ENCODE results near the gene SLC25A45.

SLC25A45 gene

DNA sequence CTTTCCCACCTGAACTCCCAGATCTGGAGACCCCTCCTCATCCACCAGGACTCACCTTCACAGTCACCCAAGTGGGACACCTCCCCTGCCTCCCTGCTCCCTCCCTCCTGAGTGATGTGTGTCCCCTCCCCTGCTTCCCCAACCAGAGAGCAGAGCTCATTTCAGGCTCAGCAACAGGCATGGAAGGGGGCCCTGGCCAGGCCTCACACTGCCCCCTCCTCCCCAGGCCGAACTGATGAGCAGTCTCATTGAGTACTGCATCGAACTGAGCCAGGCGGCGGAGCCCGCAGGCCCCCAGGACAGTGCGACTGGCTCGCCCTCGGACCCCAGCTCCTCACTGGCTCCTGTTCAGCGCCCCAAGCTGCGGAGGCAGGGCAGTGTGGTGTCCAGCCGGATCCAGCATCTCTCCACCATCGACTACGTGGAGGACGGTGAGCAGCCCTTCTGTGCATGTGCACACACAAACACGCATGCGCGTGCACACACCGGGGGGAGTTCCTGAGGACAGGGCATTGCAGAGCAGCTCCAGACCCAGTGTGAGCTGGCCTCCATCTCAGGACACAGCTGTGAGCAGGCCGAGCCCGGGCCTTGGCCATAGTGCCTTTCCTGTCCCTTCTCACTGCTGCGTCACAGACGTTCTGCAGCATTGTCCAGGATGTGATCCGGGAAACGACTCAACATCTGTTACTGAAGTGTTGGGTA, 22.3 kb upstream of the SLC25A45 start:
- DNase-seq = no peak

DNA sequence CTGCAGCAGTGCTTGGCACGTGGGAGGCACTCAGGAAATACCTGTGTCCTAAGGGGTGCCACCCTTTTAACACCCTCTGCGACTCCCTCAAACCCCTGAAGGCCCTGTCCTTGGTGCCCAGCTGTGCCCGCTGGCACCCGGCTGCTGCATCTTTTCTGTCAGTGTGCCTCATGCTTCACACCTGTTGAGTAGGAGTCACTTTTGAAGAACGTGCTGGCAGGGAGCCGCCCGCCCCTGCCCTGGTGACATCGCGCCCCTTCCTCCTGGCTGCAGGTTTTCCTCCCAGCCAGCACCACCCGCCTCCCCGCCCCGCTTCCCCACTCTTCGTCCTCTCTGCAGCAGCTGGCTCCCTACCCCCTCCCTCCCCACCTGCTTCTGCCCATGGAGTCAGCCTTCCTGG, 21.8 kb upstream of the SLC25A45 start:
- DNase-seq = no peak

DNA sequence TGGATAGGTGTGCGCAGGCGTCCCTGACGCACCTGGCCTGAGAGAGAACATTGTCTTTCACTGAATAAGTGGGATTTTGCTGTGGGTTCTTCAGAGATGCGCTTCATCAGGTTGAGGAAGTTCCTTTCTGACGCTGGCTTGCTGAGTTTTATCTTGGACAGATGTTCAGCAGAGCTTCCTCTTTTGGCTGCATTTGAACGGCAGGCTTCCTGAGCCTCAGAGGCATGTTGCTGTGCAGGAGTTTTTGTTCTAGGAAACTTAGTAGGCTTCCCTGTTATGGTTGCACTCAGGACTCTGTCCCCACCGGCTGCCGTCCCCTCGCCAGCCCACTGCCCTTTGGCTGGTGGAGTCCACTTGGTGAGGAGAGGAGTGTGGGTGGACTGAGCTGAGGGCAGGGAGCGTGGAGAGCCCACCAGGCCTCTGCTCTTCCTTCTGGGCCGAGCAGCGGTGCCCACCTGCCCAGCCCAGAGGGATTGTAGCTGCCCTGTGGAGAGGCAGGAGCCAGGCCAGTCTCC, 21.2 kb upstream of the SLC25A45 start:
- DNase-seq = peak in 2 of 58 donors; percentile 13 to 37

DNA sequence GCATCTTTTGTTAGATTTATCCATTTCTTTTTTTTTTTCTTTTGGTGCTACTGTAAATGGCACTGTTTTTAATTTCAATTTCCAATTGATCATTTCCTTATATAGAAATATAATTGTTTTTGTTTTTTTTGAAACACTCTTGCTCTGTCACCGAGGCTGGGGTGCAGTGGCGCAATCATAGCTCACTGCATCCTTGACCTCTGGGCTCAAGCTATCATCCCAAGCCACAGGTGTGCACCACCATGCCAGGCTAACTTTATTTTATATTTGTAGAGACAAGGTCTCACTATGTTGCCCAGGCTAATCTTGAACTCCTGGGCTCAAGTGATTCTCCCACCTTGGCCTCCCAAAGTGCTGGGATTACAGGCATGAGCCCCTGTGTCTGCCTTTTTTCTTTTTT, 20.3 kb upstream of the SLC25A45 start:
- no peak for DNase-seq

DNA sequence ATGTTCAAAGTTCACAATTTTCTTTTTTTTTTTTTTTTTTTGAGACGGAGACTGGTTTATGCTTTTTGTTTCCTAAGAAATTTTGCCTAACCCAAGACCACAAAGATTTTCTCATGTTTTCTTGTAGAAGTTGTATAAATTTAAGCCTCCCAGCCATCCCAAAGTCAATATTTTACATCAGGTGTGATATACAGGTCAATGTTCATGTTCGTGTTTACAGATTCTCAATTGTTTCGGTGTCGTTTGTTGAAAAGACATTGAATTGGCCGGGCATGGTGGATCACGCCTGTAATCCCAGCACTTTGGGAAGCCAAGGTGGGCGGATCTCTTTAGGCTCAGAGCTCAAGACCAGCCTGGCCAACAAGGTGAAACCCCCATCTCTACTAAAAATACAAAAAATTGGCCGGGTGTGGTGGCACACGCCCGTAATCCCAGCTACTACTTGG, 19.4 kb upstream of the SLC25A45 start:
- no peak for DNase-seq

DNA sequence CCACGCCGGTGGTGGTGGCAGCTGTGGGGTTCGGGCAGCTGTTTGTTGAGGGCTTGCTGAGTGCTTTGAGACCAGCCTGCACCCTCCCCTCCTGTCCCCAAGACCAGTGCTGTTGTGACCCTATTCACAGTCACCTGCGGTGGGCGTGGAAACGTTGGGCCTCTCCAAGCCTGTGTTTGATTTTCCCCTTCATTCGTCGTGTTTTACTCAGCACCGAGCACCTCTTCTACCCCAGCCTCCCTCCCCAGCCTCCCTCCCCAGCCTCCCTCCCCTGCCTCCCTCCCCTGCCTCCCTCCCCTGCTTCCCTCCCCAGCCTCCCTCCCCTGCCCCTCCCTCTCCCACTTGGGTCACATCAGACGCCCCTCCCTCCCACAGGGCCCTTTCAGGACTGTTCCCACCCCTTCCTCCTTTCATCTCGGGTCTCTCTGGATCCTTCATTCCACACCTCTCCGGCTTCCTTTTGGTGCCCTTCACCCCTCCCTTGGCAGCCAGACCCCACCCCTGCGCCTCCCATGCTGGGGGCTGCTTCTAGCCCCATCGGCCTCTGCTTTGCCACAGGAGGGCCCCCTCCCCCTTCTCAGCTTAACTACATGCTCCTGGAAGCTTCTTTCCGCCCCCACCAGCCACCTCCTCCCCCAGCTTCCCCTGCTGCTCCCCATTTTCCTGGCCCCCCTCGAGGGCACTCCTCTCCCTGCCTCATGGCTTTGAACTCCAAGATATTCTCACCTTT, 18.8 kb upstream of the SLC25A45 start:
- no peak for DNase-seq

DNA sequence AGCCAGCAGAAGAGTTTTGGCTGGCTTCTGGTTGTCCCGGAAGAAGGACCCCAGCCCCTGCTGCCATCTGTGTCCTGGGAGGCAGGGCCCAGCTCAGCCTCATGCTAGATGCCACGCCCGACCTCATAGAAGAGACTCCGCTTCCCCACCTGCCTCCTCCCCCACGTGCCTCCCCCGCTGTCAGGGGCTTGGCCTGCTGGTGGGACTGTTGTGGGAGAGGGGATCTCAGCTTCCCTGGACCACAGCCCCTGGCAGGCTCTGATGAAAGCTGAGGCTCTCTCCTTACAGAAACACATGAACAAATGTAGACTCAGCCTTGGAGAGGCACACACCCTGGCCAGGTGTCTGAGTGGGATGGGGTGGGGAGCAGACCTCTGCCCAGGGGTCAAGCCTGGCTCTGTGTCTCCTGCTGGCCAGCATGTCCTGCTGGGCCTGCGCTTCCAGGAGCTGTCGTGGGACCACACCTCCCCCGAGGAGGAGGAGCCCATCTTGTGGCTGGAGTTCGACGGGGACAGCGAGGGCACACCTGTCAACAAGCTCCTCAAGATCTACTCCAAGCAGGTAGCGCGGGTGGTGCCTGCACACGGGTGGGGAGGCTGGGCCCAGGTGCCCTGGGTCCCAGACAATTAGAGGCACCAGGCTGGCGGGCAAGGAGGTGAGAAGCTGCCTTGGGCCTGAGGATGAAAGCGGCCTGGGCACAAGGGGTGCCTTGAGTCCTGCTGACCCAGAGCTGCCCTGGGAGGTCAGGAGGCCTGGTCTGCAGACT, 18.0 kb upstream of the SLC25A45 start:
- no peak for DNase-seq

DNA sequence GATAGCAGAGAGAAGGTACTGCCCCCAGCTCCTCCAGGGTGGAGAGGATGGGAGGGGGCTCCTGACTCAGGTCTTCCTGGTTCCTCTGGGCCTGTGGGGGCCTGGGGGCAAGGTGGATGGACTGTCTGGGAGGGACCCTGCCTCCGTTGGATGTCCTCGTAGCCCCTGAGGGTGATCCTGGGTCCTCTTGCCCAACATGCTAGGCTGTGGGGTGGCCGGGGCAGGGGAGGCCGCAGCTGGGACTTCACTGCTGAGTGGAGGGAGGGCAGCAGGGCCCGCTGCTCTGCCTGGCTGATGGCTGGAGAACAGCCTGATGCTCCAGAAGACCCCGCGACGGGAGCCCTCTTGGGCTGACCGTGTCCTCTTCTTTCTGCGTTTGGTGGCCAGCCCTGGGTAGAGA, 17.4 kb upstream of the SLC25A45 start:
- no peak for DNase-seq

DNA sequence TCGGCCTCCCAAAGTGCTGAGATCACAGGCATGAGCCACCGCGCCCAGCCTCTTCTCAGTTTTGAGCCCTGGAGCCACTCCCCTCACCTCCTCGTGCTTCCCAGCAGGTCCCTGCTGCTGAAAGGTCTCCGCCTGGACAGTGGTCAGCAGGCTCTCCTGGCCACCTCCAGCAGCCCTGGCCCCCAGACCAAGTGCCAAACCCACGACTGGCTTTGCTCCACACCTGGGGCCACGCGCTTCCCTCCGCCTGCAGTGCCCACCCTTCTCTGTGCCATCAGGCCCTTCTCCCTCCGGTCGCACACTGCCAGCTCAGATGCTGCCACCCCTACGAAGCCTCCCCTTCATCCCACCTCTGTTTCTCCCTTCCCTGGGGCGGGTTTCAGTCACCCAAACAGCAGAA, 16.8 kb upstream of the SLC25A45 start:
- DNase-seq = no peak

DNA sequence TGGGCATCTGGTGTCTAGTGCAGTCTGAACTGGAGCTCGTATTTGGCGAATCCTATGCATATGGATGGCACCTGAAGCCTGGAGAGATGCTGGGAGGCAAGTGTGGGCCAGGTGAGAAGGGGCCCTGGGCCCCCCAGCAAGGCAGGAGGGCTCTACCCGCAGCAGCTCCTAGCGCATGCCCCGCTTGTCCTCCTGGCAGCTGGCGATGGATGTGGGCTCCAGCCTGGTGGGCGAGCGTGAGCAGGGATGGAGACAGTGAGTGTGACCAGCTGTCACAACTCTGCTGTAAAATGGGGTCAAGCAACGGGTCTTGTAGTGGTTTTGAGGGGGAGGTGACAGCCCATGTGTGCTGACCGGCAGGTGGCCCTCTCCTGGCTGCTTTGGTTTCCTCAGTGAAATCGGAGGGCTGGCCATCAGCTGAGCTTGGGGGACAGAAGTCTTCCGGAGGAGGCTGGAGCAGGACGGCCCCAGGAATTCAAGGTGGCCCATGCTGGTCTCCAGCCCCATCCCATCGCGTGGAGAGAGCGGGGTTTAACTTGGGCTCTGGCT, 16.0 kb upstream of the SLC25A45 start:
- DNase-seq = peak in 1 of 58 donors; percentile 37

DNA sequence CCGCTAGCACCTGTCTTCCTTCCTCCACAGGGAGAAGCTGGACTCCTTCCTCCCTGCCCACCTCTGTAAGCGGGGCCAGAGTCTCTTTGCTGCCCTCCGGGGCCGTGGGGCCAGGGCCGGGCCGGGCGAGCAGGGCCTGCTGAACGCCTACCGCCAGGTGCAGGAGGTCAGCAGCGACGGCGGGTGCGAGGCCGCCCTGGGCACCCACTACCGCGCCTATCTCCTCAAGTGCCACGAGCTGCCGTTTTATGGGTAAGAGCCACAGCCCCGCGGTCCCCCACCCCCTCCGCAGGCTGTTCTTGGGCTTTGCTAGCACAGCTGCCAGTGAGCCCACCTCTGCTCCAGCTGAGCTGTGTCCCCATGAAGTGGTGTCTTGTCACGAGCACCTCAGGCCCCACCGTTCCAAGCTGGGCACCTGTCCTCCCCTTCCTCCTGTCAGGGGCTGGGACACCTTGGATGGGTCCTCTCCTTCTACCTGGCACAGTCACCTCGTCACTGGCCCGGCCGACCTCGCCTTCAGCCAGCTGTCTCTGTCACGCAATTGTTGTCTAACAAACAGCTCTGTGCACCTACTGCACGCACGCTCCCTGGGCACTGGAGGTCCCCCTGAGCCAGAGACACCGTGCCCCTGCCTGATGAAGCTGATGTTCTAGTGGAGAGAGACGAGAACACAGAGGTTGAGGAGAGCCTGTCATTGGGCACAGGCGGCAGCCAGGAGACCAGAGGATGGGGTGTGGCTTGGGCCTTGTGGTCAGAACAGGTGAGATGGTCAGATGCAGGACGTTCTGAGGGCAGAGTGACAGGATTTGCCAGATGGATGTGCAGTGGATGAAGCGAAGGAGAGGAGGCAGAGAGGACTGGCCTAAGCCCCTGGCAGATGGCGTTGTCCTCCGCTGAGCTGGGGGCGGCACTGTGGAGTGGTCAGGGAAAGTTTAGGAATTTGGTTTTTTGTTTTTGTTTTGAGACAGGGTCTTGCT, 14.6 kb upstream of the SLC25A45 start:
- DNase-seq = no peak

DNA sequence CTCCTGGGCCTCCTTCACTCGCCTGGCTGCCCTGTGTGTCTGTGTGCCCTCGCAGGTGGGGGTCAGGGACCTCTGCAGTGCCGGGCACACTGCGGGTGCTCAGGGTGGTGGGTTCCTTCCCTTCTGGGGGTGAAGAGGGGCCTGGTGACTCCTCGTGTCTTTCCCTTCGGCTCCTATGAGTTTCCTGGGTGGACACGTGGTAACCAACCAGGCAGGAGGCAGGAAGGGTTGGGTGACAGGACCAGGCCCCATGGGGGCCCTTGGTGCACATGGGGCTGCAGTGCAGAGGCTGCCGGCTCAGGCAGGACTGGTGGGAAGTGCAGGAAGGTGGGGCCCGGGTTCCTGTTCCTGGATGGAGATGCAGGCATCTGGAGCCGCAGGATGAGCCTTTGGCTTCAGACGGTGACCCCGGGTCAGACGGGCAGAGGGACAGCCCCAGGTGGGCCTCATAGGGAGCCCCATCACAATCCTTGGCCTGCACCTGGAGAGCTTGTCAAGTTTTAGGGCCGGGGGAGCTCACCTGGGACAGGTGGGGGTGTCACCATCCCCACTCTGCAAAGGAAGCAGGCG, 13.6 kb upstream of the SLC25A45 start:
- DNase-seq = no peak

DNA sequence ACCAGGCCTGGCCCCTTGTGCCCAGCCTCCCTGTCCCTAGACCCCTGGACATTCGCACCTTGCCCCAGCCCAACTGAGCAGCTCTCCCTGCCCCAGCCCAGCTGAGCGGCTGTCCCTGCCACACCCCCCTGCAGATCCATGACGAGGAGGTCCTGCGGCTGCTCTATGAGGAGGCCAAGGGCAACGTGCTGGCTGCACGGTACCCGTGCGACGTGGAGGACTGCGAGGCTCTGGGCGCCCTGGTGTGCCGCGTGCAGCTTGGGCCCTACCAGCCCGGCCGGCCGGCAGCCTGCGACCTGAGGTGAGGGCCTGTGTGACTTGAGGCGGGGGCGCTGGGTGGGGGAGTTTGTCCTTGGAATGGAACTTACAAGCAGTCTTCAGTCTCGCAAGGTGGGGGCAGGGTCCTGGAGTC, 11.7 kb upstream of the SLC25A45 start:
- DNase-seq = no peak

DNA sequence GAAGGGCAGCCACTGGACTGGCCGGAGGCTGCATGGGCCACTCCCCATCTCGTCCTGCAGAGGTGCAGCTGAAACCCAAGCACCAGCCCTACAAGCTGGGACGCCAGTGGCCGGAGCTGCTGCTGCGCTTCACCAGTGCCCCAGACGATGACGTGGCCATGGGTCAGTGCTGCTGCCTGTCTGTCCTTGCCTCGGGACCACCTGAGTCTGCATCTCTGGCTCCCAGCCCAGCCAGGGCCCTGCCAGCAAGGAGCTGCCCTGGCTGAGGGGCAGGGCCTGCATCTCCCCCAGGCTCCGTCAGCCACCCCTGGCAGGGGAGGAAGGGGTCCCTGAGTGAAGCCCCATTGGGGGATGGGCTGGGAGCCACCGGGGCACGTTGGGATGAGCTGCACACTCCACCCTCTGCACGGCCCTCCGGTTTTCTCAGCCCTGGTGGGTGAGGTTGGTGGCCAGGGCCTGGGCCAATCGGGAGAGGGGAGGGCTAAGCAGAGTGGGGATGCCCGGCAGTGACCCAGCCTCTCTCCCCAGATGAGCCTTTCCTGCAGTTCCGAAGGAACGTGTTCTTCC, 11.2 kb upstream of the SLC25A45 start:
- no peak for DNase-seq

DNA sequence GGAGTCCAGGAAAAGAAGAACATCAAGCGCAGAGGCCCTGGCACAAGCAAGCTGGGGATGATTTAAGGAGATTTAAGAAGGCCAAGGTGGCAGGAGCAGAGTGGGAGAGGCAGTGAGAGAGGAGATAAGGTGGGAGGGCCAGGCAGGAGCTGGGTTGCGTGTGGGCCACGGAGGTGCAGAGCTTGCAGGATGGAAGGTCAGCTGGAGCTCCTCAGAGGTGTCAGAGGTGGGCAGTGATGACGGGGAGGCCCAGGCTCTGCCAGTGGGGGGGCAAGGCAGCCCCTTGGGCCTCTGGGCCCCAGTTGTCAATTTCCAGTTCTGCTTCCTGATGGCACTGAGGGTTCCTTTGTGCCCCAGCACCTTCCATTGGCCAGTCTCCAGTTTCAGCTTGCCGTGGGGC, 10.5 kb upstream of the SLC25A45 start:
- DNase-seq = no peak

DNA sequence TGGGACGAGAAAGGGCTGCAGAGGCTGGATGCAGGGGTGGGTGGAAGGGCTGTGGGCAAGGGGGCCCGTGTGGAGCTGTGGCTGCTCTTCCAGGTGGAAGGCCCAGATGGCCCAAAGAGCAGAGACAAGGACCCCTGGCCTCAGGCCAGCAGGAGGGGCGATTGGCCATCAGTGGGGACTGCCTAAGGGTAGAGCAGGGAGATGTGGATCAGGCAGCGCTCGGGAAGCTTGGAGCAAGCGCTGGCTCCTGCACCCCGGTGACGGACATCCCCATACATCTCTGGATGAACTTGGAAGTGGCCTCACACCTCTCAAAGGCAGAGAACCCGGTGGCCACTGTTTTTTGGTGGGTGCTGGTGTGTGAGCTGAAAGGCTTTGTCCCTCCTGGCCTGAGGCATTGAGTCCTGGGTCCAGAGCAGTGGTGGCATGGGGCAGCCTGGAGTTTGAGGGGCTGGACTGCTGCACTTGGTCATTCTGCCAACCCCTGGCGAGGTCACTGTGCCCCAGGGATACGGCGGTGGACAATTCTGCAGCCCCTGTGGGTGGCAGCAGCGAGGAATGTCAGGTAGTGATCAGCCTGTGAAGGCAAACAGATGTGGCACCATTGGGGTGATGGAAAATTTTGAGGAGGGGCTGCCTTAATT, 9.9 kb upstream of the SLC25A45 start:
- no peak for DNase-seq

DNA sequence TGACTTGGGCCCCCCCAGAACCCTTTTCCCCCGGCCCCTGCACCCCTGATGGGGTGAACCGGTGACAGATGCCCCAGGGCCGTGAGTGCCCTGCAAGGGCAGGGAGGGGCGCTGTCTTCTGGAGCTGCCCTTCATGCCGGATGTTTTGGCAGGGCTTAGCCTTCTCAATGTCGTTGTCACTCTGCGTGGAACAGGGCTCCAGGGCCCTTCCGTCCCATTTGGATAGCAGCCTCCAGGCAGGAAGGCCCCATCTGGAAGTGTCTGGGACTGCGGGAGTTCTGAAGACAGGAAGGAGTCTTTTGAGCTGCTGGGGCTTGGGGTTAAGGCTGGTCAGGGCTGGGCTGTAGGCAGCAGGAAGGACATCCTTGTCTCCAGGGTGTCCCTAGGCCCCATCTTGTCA, 8.6 kb upstream of the SLC25A45 start:
- peak in 1 of 58 donors; percentile 11 for DNase-seq

DNA sequence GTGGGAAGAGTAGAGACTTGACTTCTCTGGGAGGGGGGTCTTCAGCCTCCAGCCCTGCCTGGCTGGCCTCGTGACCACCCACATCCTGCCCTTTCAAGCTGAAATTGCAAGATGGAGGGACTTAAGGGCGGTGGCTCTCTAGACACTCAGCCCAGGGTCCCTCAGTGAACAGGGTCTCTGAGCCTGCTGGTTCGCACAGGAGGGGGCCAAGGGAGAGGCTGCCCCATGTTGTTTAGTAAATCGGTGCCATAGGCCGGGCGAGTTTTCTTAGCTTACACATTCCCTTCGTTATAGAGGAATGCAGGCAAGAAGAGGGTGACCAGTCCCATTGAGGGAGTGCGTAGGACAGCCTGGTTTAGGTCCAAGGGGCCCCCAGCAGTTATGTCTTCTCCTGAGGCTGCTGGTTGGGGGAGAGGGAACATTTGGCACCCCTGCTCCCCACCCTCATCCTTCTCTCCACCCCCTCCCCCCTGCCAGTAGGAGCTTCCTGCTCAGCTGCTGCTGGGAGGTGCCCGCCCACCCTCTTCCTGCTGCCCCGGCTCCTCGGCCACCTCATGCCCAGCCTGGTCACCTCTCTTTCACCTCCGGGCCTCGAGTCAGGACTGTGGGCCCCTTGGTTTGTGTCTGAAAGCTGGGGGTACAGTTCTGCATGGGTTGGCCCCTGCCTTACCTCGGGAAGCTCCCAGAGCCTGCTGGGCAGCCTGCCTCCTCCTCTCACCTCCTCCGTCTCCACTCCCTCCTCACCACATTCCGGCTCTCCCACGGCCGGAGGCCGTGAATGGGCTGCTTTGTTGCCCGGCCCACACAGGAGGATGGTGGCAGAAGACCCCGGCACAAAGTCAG, 7.9 kb upstream of the SLC25A45 start:
- peak in 3 of 58 donors; percentile 7 to 27 (median 10) for DNase-seq

Measured in anterior cingulate cortex (tissue), 58 donors.